CD8-positive, alpha-beta memory T cell (primary cell): ENCODE measurements around the gene ZNF804B. TPM values are rescaled to one million over a fixed set of nuclear protein-coding genes. Genes with fewer than 3 reads are reported as not detected.

Experiments
- CTCF ChIA-PET: fragments of 350-600 bp; sonication (Branson Sonifier 250); formaldehyde crosslinking; loops from one replicate; lab custom pipeline; 2021; ENCODE audit warnings: antibody characterized with exemption; lab: Charles Lee
- POLR2A ChIA-PET: fragments of 350-600 bp; sonication (Branson Sonifier 250); formaldehyde crosslinking; loops from one replicate; lab custom pipeline; 2021; ENCODE audit warnings: antibody characterized with exemption; lab: Charles Lee
- DNase-seq, 5 donors: peaks; one replicate each; pipeline versions ENCODE4 v3.0.0 to v3.0.0-alpha.2; 2020 to 2022; ENCODE audit warnings: mixed read lengths in 1 of 5
- H3K27ac ChIP-seq: one replicate; pipeline ENCODE4 v1.7.0; 2013; ENCODE audit warnings: low read depth, mild to moderate bottlenecking, low read length, moderate library complexity
- H3K27me3 ChIP-seq: 2 replicates; pipeline ENCODE4 v1.7.0; 2013; ENCODE audit warnings: low read length, mild to moderate bottlenecking; ENCODE audit not compliant: insufficient read depth, poor library complexity, severe bottlenecking
- H3K36me3 ChIP-seq: 2 replicates; pipeline ENCODE4 v1.7.0; 2013; ENCODE audit warnings: mild to moderate bottlenecking, low read length, moderate library complexity; ENCODE audit not compliant: insufficient read depth
- H3K4me1 ChIP-seq: 2 replicates; pipeline ENCODE4 v1.7.0; 2013; ENCODE audit warnings: mild to moderate bottlenecking, low read length, moderate library complexity; ENCODE audit not compliant: insufficient read depth
- H3K4me3 ChIP-seq: 2 replicates; pipeline ENCODE4 v1.7.0; 2013; ENCODE audit warnings: mild to moderate bottlenecking, low read length
- H3K9me3 ChIP-seq: 2 replicates; pipeline ENCODE4 v1.7.0; 2013; ENCODE audit warnings: mild to moderate bottlenecking, low read length
- H3K27ac Mint-ChIP-seq, 8 donors: one replicate each; pipeline ENCODE4 v1.8.0; 2020 to 2021; ENCODE audit warnings: mixed read lengths in 8 of 8, mild to moderate bottlenecking in 6 of 8, inconsistent platforms in 3 of 8, moderate library complexity in 3 of 8
- H3K27me3 Mint-ChIP-seq, 2 donors: one replicate each; pipeline ENCODE4 v1.8.0; 2020 to 2021; ENCODE audit warnings: mixed read lengths in 2 of 2, mild to moderate bottlenecking in 1 of 2, moderate library complexity in 1 of 2
- H3K36me3 Mint-ChIP-seq, 3 donors: one replicate each; pipeline ENCODE4 v1.8.0; 2020 to 2021; ENCODE audit warnings: mixed read lengths in 3 of 3, inconsistent platforms in 1 of 3, mild to moderate bottlenecking in 1 of 3
- H3K4me1 Mint-ChIP-seq, 3 donors: one replicate each; pipeline ENCODE4 v1.8.0; 2020 to 2021; ENCODE audit warnings: mixed read lengths in 3 of 3, inconsistent platforms in 1 of 3, mild to moderate bottlenecking in 1 of 3
- H3K4me3 Mint-ChIP-seq, 7 donors: one replicate each; pipeline ENCODE4 v1.8.0; 2020 to 2021; ENCODE audit warnings: mixed read lengths in 7 of 7, mild to moderate bottlenecking in 6 of 7, moderate library complexity in 4 of 7, inconsistent platforms in 2 of 7
- H3K9me3 Mint-ChIP-seq, 5 donors: one replicate each; pipeline ENCODE4 v1.8.0; 2020 to 2022; ENCODE audit warnings: mixed read lengths in 5 of 5, mild to moderate bottlenecking in 3 of 5, moderate library complexity in 2 of 5, inconsistent platforms in 1 of 5
- polyA plus RNA-seq: library from polyadenylated mRNA; unstranded; fragments of 300-500 nt; fragmentation: Illumina TruSeq; gene quantifications from one replicate; pipeline ENCODE4 v1.2.3, GENCODE V29; 2021
- total RNA-seq, 2 experiments: library from RNA; stranded (reverse); gene quantifications; one replicate each; pipeline ENCODE4 v1.2.3, GENCODE V29; 2021

Gene ZNF804B
- total and polyA plus RNA-seq, 3 experiments from 2014 or later = not detected

GRCh38 chr7:88760136-88760515 is 626 bp downstream of the ZNF804B start:
- CTCF ChIA-PET = no interaction called here

DNA sequence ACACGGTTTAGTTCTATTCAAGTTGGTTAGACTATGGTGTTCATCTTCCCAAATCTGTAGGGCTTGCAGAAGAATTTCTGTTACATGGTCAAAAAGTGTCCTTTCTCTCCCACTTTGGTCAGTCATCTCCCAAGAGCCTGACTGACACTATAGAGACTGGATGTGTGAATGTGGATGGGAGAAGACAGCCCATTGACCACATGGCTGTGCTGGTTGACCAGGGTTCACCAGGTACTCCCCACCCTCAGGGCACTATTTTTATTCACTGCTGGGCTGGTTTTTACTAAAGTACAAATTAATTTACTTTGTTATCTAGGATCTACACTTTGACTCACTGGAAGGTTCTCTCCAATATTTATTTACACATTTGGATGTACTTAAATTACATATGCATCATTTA is 2.3 kb downstream of the ZNF804B start:
- peaks cover 19 to 24% of the 10 kb centered on the region in 2 donors for H3K27me3 Mint-ChIP-seq
- POLR2A ChIA-PET = no interaction called here
- CTCF ChIA-PET = no interaction called here
- no peak overlapping the region for H3K4me3 ChIP-seq
- H3K36me3 Mint-ChIP-seq = no peaks in the 10 kb centered on the region
- no peak overlapping the region for H3K27ac ChIP-seq
- peaks cover 0 to 3% (median under 1%) of the 10 kb centered on the region in 5 donors for H3K9me3 Mint-ChIP-seq
- peaks cover 0 to 4% (median 1%) of the 10 kb centered on the region in 3 donors for H3K4me1 Mint-ChIP-seq
- H3K4me1 ChIP-seq = no peaks in the 10 kb centered on the region
- H3K4me3 Mint-ChIP-seq = no peak overlapping the region
- no peaks in the 10 kb centered on the region for H3K36me3 ChIP-seq
- H3K27me3 ChIP-seq = no peaks in the 10 kb centered on the region
- no peak for DNase-seq
- H3K27ac Mint-ChIP-seq = no peak overlapping the region
- no peaks in the 10 kb centered on the region for H3K9me3 ChIP-seq

More at GRCh38 chr7:88760136-88760515, 626 bp downstream of the ZNF804B start:
- H3K27me3 ChIP-seq = no peaks in the 10 kb centered on the region
- no peaks in the 10 kb centered on the region for H3K4me1 ChIP-seq
- Mint-ChIP-seq H3K4me1 (peaks cover 0 to 4% (median 1%) of the 10 kb centered on the region in 3 donors), H3K27me3 (peaks cover 21 to 29% of the 10 kb centered on the region in 2 donors), H3K4me3 (peak overlapping the region in 2 of 7 donors; percentile 20 to 21), H3K36me3 (no peaks in the 10 kb centered on the region), H3K9me3 (peaks cover 0 to 6% (median 2%) of the 10 kb centered on the region in 5 donors), H3K27ac (peak overlapping the region in 1 of 8 donors; percentile 35)
- no peak overlapping the region for H3K27ac ChIP-seq
- H3K36me3 ChIP-seq = no peaks in the 10 kb centered on the region
- no peak overlapping the region for H3K4me3 ChIP-seq
- H3K9me3 ChIP-seq = no peaks in the 10 kb centered on the region
- no peak for DNase-seq
- POLR2A ChIA-PET = no interaction called here

GRCh38 chr7:88771417-88771816 is 11.9 kb downstream of the ZNF804B start:
- no peaks in the 10 kb centered on the region for H3K36me3 Mint-ChIP-seq
- H3K4me3 Mint-ChIP-seq = no peak overlapping the region
- H3K4me1 Mint-ChIP-seq = no peaks in the 10 kb centered on the region
- H3K27ac ChIP-seq = no peak overlapping the region
- ChIA-PET POLR2A (no interaction called here), CTCF (no interaction called here)
- peaks cover 0 to 3% (median 0%) of the 10 kb centered on the region in 5 donors for H3K9me3 Mint-ChIP-seq
- no peak for DNase-seq
- H3K27me3 Mint-ChIP-seq = no peaks in the 10 kb centered on the region
- H3K4me3 ChIP-seq = no peak overlapping the region
- no peak overlapping the region for H3K27ac Mint-ChIP-seq
- H3K4me1 ChIP-seq = no peaks in the 10 kb centered on the region
- no peaks in the 10 kb centered on the region for H3K36me3 ChIP-seq
- H3K9me3 ChIP-seq = no peaks in the 10 kb centered on the region
- H3K27me3 ChIP-seq = no peaks in the 10 kb centered on the region

GRCh38 chr7:88772776-88773175 is 13.3 kb downstream of the ZNF804B start:
- H3K4me1 ChIP-seq = no peaks in the 10 kb centered on the region
- Mint-ChIP-seq H3K4me1 (no peaks in the 10 kb centered on the region), H3K36me3 (no peaks in the 10 kb centered on the region), H3K27ac (no peak overlapping the region), H3K9me3 (peaks cover 0 to 3% (median 0%) of the 10 kb centered on the region in 5 donors), H3K4me3 (no peak overlapping the region), H3K27me3 (no peaks in the 10 kb centered on the region)
- DNase-seq = no peak
- no peaks in the 10 kb centered on the region for H3K9me3 ChIP-seq
- no peak overlapping the region for H3K4me3 ChIP-seq
- no peaks in the 10 kb centered on the region for H3K27me3 ChIP-seq
- no peaks in the 10 kb centered on the region for H3K36me3 ChIP-seq
- ChIA-PET POLR2A (no interaction called here), CTCF (no interaction called here)
- H3K27ac ChIP-seq = no peak overlapping the region

DNA sequence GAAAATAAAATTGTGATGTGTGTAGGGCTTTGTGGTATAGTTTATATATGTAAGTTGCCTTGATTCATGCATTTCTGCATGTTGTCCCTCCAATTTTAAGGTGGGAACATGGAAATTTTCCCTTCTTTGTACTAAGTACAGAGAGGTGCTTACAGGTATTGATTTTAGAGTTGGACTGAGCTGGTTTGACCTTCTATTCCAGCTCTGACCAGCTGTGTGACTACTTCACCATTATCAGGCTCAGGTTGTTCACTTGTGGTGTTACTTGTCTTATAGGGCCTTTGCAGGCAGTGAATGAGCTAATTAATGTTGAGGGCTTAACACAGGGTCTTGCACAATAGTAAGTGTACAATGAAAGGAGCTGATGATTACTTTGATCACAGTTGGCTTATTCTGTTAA is 16.3 kb downstream of the ZNF804B start:
- H3K4me3 ChIP-seq = no peak overlapping the region
- no peaks in the 10 kb centered on the region for H3K36me3 ChIP-seq
- no peaks in the 10 kb centered on the region for H3K9me3 ChIP-seq
- H3K27ac ChIP-seq = no peak overlapping the region
- H3K27ac Mint-ChIP-seq = no peak overlapping the region
- no peak for DNase-seq
- ChIA-PET CTCF (no interaction called here), POLR2A (no interaction called here)
- no peaks in the 10 kb centered on the region for H3K36me3 Mint-ChIP-seq
- H3K4me1 ChIP-seq = no peaks in the 10 kb centered on the region
- peaks cover 0 to 2% of the 10 kb centered on the region in 2 donors for H3K27me3 Mint-ChIP-seq
- H3K9me3 Mint-ChIP-seq = peaks cover 0 to 7% (median 0%) of the 10 kb centered on the region in 5 donors
- H3K4me3 Mint-ChIP-seq = no peak overlapping the region
- no peaks in the 10 kb centered on the region for H3K4me1 Mint-ChIP-seq
- no peaks in the 10 kb centered on the region for H3K27me3 ChIP-seq

DNA sequence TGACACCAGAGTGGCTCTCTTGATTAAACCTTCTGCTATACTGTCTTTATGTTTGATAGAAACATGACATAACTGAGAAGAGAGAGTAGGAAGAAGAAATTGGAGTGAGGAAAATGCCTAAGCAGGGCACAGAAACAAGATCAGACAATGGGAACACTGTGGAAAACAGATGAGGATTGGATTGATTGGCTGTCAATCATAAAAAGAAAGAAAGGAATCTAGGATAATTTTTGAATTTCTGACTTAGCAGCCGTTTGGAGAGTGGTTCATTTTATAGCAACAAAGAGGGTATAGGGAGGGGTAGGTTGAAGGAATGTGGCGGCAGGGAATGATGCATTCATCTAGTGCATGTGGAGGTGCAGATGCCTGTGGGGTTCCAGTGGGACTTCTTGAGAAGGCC is 28.3 kb downstream of the ZNF804B start:
- CTCF ChIA-PET = no interaction called here
- Histone ChIP-seq H3K9me3 (no peaks in the 10 kb centered on the region), H3K36me3 (no peaks in the 10 kb centered on the region), H3K4me1 (no peaks in the 10 kb centered on the region), H3K4me3 (no peak overlapping the region), H3K27ac (no peak overlapping the region), H3K27me3 (no peaks in the 10 kb centered on the region)
- Mint-ChIP-seq H3K36me3 (no peaks in the 10 kb centered on the region), H3K27ac (no peak overlapping the region), H3K9me3 (no peaks in the 10 kb centered on the region), H3K27me3 (no peaks in the 10 kb centered on the region), H3K4me1 (no peaks in the 10 kb centered on the region), H3K4me3 (no peak overlapping the region)
- POLR2A ChIA-PET = no interaction called here
- no peak for DNase-seq

DNA sequence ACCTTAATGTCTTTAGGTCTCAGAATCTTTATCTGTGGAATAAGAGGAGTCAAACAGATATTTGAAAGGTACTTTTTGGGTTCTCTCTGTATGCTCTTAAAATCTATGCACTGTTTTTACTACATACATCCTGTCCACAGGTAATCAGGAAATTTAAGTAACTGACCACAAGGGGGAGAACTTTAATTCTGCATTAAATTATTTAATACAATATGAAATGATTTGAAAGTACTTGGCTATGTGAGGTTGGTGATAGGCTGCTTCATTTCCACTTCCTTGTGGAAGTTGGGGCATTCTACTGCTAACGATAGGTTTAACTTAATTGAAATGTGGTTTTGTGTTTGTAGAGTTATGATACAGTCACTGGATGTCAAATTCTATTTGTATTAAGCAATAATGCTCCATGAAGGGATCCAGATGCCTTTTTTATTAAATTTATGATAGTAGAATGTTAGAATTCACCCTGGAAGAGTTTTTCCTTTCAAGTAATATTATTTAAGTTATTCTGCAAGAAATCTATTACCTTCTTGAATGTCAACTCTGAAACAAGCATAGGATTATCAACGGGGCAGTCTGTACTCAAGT is 30.1 kb downstream of the ZNF804B start:
- Mint-ChIP-seq H3K36me3 (no peaks in the 10 kb centered on the region), H3K4me1 (no peaks in the 10 kb centered on the region), H3K27me3 (no peaks in the 10 kb centered on the region), H3K9me3 (no peaks in the 10 kb centered on the region), H3K4me3 (no peak overlapping the region), H3K27ac (no peak overlapping the region)
- no peaks in the 10 kb centered on the region for H3K36me3 ChIP-seq
- no peak overlapping the region for H3K4me3 ChIP-seq
- no peaks in the 10 kb centered on the region for H3K27me3 ChIP-seq
- no peaks in the 10 kb centered on the region for H3K9me3 ChIP-seq
- POLR2A ChIA-PET = no interaction called here
- H3K4me1 ChIP-seq = no peaks in the 10 kb centered on the region
- CTCF ChIA-PET = no interaction called here
- DNase-seq = peak in 1 of 5 donors; percentile 7
- no peak overlapping the region for H3K27ac ChIP-seq

DNA sequence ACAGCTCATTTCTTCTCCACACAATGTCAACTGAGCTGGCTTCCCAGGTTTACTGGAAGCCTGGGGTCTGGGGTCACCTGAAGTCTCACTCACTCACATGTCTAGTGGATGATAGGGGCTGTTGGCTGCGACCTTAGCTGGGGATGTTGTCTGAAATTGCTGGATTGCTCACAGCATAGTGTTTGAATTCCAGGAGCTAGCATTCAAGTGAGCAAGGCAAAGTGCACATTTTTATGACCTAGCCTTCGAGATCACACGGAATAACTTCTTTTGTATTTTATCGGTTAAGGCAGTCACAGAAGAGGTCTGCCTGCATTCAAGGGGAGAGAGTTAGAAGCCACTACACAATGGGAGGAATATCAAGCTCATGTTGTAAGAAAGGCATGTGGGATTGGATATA is 32.4 kb downstream of the ZNF804B start:
- Mint-ChIP-seq H3K36me3 (no peaks in the 10 kb centered on the region), H3K27ac (no peak overlapping the region), H3K27me3 (no peaks in the 10 kb centered on the region), H3K9me3 (peaks cover 0 to 2% (median 0%) of the 10 kb centered on the region in 5 donors), H3K4me3 (no peak overlapping the region), H3K4me1 (no peaks in the 10 kb centered on the region)
- Histone ChIP-seq H3K4me1 (no peaks in the 10 kb centered on the region), H3K4me3 (no peak overlapping the region), H3K36me3 (no peaks in the 10 kb centered on the region), H3K27ac (no peak overlapping the region), H3K27me3 (no peaks in the 10 kb centered on the region), H3K9me3 (no peaks in the 10 kb centered on the region)
- no peak for DNase-seq
- ChIA-PET CTCF (interaction anchor here (1.1 kb wide), 1 partner anchor 1636 kb away, joined by 3 read pairs; no protein-coding TSS in a partner anchor), POLR2A (no interaction called here)
